GM12874 (cell line): ENCODE results near the gene PIR.

Source experiments
- CTCF ChIP-seq: IDR thresholded peaks from 2 replicates; pipeline ENCODE4 v1.5.1; 2011; ENCODE audit warnings: low read depth, mild to moderate bottlenecking, control low read depth, low read length, moderate library complexity; ENCODE audit not compliant: insufficient read depth

PIR gene

GRCh38 chrX:15493118-15493962 lies at the start of gene PIR:
Gene PIR, minus strand, starts transcription at chrX:15493333. Its CDS starts 2,076 bp downstream, at chrX:15491257.
- peak; percentile 18; the same call in 1 of the 2 replicates for TF ChIP-seq CTCF

GRCh38 chrX:15530318-15530717 lies 37.2 kb upstream of the PIR start:
- TF ChIP-seq CTCF, result no peak

GRCh38 chrX:15529165-15529564 lies 36.0 kb upstream of the PIR start:
- no peak for TF ChIP-seq CTCF

- no peak for TF ChIP-seq CTCF
Observed at GRCh38 chrX:15525664-15526416, 32.7 kb upstream of the PIR start.

GRCh38 chrX:15524417-15524816 lies 31.3 kb upstream of the PIR start:
- TF ChIP-seq CTCF, result no peak

- TF ChIP-seq CTCF, result no peak
Observed at GRCh38 chrX:15523088-15523487, 30.0 kb upstream of the PIR start.

- TF ChIP-seq CTCF, result no peak
Observed at GRCh38 chrX:15522464-15522863, 29.3 kb upstream of the PIR start.
